NK-92 treated with Interleukin-12 subunit alpha and Interleukin-12 subunit beta, amount 100 ng/mL, for 24 hours (cell line): ENCODE measurements around the gene GPAM.

Experiments
- DNase-seq: peaks from one replicate; lab custom pipeline; 2025; lab: John Stamatoyannopoulos, UW

GPAM gene

DNA sequence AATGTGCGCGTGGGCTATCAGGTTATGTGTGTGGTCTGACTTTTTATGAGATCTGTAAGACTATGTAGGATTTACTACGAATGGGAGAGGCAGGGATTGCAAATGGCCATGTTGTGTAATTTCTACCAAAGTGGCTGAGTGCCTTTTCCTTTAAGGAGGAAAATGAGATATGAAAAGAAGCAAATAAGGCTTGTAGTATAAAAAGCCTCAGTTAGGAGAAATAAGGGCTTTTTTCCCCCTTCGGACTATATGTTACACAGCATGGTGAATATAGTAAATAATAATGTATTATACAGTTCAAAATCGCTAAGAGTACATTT lies 447 bp upstream of the GPAM start:
- DNase-seq = no peak

DNA sequence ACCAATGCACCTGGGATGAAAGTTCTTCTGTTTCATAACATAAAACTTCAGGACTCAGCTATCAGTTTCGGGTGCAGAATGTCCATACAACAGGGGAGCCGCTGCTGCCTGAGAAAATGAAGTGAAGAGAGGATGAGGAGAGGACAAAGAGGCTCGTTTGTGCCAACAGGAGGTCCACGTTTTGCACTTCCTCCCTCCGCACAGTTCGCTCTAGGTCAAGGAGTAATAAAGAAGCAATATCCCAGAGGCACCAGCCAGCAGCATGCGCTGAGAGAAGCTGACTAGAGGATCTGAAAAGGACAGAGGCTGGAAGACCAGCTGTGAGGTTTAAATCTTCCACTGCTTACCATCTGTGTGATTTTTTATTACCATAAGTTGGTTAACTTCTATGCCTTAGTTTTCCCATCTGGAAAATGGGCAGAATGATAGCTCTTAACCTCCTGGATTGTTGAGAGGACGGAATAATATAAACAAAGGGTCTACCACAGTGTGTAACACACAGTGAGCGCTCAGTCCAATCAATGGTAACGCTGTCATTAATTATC lies 709 bp downstream of the GPAM start:
- no peak for DNase-seq

DNA sequence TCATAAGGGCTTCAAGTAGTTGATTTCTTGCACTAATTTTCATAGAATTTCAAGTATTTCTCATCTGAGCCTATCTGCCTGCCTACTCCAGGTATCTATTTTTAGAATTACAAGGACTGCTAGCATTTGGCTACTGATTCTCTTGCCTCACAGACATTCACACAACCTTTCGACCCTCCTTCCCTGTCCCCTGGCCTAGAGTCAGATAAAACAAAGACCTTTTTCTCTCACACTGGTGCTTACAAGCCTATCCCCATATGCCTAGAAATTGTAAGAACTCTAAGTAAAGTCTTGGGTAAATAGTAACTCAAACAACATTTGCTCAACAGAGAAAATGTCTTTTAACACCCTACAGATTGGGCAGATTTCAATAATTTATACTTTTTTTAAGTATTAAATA lies 6.3 kb downstream of the GPAM start:
- no peak for DNase-seq

GRCh38 chr10:112176543-112176942 lies 7.0 kb downstream of the GPAM start:
- DNase-seq = no peak

- no peak for DNase-seq
These were observed 8.2 kb downstream of the GPAM start for GRCh38 chr10:112175409-112175808.

DNA sequence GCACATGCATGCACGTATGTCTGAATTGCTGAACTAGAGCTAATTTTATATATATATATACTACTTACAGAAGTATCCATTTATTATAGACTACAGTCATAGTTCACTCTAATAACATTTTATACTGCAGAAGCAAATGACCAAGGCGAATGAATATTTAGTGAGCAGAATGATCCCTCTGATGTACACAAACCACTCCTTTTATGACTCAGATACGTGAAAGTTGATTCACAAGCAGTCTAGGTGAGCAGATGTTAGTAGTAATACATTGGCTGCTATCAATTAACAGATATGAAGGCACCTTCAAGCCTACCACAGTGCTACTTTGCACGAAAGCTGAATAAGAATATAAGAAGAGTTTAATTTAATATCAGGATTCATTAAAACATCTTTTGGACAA lies 10.4 kb downstream of the GPAM start:
- DNase-seq = no peak

DNA sequence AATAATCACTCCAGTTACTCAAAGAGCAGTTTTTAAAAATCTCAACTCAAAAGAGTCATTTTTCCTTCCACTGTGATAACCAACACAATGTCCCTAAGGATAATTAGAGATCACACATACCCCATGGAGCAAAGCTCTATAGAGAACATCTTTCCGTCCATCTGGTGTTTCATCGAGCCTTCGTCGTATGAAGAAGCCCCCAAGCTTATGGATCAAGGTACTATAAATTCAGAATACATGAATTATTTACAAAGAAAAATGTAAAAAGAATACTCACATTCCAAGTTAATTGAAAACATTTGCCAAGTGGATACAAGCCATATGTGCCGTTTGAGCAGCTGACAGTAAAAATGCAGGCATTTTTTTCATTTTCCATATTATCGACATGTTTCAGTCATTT lies 14.8 kb downstream of the GPAM start:
- DNase-seq = no peak

- no peak for DNase-seq
These were observed 16.8 kb downstream of the GPAM start for GRCh38 chr10:112166800-112167199.

DNA sequence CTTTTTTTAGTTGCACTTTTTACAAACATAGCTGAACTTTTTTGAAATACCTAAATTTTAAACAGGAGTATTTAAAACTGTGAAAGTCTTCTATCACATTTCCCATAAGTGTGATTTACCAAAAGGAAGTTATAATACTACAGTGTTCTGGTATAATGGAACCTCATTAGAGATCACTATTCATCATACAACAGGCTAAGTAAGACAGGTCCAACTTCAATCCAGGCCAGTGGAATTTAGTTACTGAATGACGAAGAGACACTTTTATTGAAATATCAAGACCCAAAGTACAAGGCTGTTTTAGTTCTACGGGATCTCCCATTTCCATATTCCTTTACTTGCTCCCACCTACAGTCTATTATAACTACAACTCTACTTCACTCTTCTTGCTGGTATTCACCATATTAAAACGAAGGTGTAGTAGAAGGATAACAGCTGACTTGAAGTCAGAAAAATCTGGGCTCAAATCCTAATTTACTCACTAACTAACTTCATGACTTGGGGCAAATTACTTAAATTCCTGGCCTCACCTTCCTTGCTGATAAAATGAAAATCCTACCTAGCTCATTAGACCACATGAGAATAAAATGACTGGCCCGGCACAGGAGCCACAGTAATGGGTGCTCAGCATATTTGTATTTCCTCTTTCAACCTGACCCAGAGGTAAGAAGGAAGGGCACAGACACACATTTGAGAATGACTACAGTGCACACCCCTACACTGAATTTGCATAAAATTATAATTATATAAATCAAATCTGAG lies 21.6 kb downstream of the GPAM start:
- DNase-seq = no peak

- DNase-seq = no peak
These were observed 22.7 kb downstream of the GPAM start for GRCh38 chr10:112160834-112161233.

GRCh38 chr10:112159469-112159868 lies 24.1 kb downstream of the GPAM start:
- no peak for DNase-seq

DNA sequence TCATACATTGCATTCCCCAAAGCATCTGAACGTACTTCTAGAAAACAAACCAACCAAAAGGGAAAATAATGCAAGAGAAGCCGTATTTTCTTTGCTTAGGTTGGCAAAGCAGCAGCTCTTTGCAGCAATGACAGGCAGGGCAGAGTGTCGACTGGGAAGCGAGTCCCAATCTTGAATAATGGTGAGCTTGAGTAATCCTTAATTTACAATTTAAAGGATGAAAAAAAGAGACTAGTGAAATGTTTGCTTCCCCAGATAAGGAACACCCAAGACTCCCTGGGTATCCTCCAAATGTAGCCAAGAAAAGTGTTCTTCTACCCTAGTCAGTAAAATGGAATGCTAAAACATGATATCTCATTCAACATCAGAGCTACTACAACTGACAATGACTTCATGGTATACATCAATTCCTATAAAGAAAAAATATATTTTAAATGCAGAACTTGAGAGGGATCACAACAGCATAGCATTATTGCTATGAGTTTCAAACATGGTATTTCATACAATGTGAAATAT lies 32.0 kb downstream of the GPAM start:
- no peak for DNase-seq

DNA sequence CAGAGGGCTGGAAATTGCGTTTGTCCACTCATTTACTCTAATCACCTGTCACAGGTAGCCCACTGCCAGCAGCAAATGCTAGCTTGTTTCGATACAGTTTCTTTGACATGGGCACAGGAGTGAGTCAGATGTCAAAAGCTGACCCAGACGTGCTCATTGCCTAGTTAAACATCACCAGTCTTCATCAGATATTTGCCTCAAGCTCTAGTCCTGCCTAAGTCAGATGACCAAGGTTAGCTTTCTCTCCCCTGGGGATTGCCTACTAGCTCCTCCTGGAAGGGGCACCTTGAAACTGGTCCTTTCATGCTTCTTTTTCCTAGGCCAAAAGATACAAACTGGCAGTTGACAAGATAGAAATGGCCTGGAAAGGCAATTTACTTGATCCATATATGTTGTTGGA lies 35.2 kb downstream of the GPAM start:
- no peak for DNase-seq

- DNase-seq = no peak
These were observed 36.8 kb downstream of the GPAM start for GRCh38 chr10:112146799-112147198.

GRCh38 chr10:112145263-112145662 lies 38.3 kb downstream of the GPAM start:
- no peak for DNase-seq

DNA sequence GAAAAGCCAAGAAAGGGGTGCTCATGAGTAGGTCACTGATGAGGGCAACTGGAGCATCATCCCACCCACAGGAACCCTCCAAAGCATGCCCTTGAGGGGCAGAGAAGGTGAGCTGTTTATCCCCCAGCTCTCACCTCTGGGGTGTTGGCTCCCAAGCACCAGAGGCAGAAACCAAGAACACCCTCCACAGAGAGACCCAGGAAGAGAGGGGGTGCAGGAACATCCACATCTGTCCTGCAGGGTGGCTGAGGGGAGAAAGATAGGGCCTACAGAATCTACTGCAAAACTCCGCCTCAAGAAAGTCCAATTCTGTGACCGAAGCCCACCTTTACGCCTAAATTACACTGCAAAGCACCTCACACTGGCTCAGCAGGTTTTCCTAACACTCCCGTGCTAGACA lies 40.1 kb downstream of the GPAM start:
- no peak for DNase-seq

DNA sequence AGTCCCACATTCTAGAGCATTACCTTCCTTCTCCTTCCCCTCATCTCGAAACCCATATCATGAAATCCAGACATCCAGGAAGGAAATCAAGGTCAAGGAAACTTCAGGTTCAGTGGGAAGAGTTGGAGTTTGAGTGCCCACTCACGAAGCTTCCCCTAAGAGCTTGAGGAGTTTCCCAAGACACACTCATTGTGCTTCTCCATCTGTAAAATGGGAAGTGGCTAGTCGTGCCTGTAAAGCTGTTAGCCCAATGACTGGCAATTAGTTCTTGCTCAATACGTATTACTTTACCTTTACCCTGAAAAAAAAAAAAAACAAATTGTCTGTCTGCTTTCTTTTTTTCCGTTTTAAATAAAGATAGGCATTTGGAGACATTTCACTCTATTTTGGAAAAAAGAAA lies 42.3 kb downstream of the GPAM start:
- DNase-seq = no peak

DNA sequence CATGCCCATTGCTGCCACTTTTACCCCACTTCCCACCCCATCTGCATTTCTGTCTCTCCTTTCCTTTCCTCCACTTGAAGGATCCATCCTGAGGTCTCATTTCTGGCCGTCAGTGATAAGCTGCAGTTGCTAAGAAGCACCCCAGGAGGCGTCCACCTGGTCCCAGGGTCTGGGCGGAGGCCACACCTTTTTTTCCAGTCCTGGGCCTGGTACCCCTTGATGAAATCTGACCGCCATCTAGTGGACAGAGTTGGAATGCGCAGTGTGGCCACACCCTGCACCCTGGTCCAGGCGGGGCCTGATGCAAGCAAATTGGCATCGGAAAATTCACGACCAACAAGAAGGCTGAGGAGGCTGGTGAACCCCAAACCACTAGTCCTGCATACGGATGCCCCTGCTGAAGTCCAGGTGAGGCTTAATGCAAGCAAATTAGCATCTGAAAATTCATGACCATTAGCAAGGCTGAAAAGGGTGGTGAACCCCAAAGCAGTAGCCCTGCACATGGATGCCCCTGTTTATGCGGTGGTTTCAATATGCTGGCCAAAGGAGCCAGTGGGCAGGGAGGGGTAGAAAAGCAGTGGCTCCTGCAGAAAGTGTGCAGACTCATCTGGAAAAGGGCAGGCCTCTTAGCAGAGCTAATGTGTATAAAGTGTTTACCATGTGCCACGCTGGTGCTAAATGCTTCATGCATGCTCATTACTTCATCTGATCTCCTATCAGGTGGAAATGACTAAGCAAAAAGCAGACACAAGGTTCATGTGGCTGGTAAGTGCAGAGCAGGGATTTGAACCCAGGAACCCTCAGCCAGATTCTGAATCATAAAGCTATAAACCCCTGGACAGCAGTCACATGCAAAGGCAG lies 43.2 kb downstream of the GPAM start:
- peak; percentile 53 for DNase-seq

DNA sequence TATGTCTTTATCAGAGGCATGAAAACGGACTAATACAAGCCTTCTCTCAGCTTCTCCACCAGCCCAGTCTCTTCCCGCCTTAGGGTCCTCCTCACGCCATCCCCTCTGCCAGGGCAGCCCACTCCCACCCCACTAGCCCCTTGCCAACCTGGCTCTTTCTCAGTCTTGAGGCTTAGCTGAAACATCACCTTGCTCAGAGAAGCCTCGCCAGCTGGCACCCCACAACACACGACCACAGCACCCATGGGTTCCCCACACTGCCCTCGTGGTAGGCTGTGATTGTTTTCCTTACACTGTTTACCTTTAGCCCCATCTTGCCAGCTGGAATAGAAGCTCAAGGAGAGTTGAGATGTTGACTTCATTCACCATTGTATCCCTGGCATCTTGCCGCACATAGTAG lies 44.4 kb downstream of the GPAM start:
- DNase-seq = no peak

GRCh38 chr10:112137154-112137987 lies 46.2 kb downstream of the GPAM start:
- no peak for DNase-seq

DNA sequence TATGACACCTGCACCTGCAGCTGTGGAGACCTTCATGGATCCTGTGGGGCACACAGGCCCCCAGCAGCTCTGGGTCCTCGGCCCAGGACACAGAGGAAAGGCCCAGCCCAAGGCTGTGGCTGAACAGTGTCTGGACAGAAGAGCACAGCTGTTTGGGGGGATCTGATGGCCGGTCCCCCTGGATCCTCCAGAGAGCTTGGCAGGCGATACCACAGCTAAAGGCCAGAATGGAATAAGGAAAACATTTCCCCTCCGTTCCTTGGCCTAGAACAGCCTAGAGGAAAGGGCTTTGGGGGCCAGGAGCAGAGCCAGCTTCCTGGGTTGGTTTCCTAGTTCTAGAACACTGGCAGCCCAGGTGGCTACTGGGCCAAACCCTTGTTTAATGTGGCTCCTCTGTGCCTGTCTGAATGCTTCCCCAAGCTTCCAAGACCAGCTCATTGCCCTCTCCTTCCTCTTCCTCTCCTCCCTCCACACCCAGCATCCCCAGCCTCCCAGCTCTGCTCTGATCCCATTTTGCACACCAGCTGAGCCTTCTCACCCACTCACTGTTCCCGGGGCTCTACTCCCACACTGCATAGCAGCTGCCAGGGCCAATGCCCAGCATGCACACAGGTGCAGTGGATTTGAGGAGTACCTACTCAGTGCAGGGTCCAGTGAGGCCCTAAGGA lies 46.9 kb downstream of the GPAM start:
- no peak for DNase-seq

GRCh38 chr10:112135604-112136003 lies 48.0 kb downstream of the GPAM start:
- DNase-seq = no peak
